ENCODE data around the gene ENPP6.
"Not testable (repeated sequence)": the region's sequence is repeated elsewhere in the genome, so short reads cannot be mapped to it uniquely, and the experiment has no call there.

ENPP6 gene

DNA sequence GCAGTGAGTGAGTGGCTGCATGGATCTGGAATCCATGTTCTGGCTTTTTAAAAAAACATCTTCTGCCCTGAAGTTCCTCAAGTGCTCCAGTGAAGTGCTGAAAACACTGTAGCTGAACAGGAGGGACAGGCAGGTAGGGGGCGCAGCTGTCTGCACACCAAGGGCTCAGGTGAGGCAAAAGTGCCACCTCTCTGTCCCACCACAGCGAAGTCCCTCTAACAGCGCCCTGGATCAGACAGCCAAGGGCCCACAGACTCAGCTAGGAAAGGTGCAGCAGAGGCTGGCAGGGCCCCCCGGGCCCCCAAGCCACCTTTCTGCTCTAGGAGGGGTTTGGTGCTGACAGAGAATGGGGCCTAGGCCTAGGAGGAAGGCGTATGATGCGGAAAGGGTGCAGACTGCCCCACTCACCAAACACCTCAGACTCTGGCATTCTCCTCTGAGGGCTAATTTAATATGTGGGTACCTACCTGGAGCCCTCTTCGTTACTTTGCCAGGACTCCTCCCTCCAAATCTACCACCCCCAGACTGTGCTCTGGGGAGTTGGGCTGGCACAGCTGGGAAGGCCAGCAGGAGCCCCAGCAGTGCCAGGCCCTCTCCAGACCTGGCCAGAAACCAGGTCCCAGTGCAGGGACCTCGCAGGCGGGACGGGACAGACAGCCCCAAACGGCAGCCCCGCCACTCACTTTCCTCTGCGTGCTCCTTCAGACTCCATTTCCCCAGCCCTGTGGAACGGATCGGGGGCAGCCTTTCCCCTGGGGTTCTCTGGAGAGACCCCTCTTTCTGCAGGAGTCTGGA lies 73.7 kb downstream of the ENPP6 start:
- no peaks in the 10 kb centered on the region for H3K36me3 Mint-ChIP-seq (ENCODE audit: low read depth)
- H3K27ac Mint-ChIP-seq, result no peak overlapping the region
- no peaks in the 10 kb centered on the region for H3K4me1 Mint-ChIP-seq (ENCODE audit: low read depth)
- peaks cover 1% of the 10 kb centered on the region for H3K9me3 Mint-ChIP-seq
- no peaks in the 10 kb centered on the region for H3K27me3 Mint-ChIP-seq
- no peak overlapping the region for H3K4me3 Mint-ChIP-seq
- intact Hi-C loops (cut with micrococcal nuclease), result no loop called here

DNA sequence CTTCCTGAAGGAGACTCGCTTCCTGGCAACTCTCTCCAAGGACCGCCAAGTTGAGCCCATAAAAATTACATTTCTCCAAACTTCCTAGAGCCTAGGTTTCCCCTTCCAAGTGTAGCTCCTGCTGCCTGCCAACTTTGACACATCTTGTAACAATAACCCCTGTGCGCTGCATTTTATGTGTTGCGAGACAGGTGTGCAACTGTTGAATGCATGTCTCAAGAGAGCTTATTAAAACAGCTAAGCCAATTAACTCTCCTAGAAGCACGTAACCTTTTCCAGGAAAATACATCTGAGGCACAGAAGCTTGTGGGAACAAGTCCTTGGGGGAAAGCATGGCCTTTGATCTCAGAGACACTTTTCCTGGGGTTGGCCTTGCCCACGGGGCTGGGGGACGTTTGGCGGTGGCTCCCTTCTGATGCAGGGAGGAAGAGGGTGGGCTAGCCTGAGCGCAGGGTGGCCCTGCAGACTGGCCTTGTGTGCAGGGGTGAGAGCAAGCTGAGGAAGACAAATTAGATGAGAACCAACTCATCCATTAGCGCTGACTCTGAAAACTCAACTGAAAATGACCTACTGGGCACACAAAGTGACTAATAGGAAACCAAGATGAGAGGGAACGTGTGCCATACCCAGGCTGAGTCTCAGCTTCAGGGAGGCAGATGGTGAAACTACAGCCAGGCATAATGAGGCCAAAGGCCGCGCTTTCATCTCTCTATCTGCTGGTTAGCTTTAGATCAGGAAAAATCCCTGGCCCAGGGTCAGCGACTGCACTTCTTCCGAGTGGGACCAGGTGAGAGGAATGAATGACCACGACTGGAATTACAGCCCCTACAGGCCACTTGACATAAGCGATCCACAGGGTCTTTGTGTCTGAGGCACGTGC lies 75.3 kb downstream of the ENPP6 start:
- Mint-ChIP-seq H3K36me3 (ENCODE audit: low read depth) (no peaks in the 10 kb centered on the region), H3K4me3 (no peak overlapping the region), H3K4me1 (ENCODE audit: low read depth) (no peaks in the 10 kb centered on the region), H3K27me3 (no peaks in the 10 kb centered on the region), H3K27ac (no peak overlapping the region), H3K9me3 (peaks cover 5% of the 10 kb centered on the region)
- intact Hi-C loops (cut with micrococcal nuclease), result no loop called here

DNA sequence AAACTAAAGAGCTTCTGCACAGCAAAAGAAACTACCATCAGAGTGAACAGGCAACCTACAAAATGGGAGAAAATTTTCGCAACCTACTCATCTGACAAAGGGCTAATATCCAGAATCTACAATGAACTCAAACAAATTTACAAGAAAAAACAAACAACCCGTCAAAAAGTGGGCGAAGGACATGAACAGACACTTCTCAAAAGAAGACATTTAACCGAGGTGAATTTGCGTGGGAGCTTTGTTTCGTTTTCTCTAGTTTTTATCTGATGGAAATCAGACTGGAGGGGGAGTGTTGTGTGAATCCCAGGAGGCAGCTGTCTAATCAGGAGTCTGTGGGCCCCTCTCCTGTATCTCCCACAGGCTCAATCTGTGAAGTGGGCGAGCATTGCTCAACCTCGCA lies 76.8 kb downstream of the ENPP6 start:
- H3K27ac Mint-ChIP-seq; intact Hi-C loops (cut with micrococcal nuclease); H3K36me3 Mint-ChIP-seq (ENCODE audit: low read depth); H3K27me3 Mint-ChIP-seq; H3K4me3 Mint-ChIP-seq; H3K4me1 Mint-ChIP-seq (ENCODE audit: low read depth): not testable (repeated sequence)
- peaks cover 19% of the 10 kb centered on the region for H3K9me3 Mint-ChIP-seq

GRCh38 chr4:184136525-184136924 lies 81.1 kb downstream of the ENPP6 start:
- Mint-ChIP-seq H3K4me1 (ENCODE audit: low read depth) (no peaks in the 10 kb centered on the region), H3K27me3 (no peaks in the 10 kb centered on the region), H3K4me3 (no peak overlapping the region), H3K9me3 (peaks cover 20% of the 10 kb centered on the region), H3K27ac (no peak overlapping the region), H3K36me3 (ENCODE audit: low read depth) (no peaks in the 10 kb centered on the region)
- intact Hi-C loops (cut with micrococcal nuclease), result no loop called here

DNA sequence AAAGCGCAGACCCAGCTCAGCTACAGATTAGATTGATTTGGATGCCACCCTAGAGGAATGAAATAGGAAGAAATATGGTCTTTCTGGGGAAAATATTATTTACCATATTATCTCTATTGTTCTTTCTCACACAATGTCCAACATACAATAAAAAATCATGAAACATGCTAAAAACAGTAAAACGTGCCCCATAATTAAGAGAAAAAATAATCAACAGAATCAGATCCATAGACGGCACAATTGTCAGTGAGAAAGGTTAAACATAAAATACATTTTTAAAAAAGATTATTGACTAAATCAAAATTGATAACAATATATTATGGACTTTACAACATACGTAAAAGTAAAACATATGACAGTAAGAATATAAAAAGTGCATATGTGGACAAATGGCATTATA lies 90.9 kb downstream of the ENPP6 start:
- Mint-ChIP-seq H3K9me3 (no peaks in the 10 kb centered on the region), H3K36me3 (ENCODE audit: low read depth) (no peaks in the 10 kb centered on the region), H3K4me1 (ENCODE audit: low read depth) (no peaks in the 10 kb centered on the region), H3K4me3 (no peak overlapping the region), H3K27me3 (peaks cover 5% of the 10 kb centered on the region), H3K27ac (no peak overlapping the region)
- intact Hi-C loops (cut with micrococcal nuclease), result no loop called here

DNA sequence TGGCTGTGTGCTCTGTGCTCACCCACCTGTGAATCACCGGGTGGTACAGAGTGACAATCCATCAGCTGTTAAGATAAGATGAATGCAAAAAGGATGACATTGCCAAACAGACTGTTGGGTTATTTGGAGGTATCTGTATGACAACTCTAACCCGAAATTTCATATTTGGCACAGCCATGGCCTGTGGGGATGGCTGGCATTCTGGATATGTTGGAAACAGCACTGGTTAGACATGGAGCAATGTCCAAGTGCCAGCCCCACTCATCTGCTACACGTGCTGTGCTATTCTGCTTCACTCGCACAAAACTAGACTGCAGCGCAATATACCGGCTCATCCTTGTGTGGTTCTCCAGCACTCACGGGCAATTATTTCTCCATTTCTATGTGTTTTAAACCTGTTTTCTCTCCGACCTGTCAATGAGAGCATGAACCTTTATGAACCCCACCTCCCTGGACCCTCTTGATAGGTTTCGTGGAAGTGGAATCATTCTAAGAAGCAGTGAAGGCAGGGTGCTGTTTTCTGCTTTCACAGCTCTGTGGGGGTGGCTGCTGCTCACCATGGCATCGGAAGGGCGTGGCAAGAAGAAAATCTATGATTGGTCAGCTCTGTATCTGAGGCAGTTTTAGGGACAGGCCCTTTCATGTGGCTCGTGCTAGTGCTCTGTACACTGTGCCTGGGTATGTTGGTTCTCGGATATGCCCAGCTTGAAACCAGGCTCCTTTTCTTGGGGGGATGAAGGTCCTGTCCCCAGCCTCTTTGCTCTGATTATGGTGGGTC lies 94.9 kb downstream of the ENPP6 start:
- H3K27ac Mint-ChIP-seq, result no peak overlapping the region
- no peaks in the 10 kb centered on the region for H3K36me3 Mint-ChIP-seq (ENCODE audit: low read depth)
- peaks cover 4% of the 10 kb centered on the region for H3K27me3 Mint-ChIP-seq
- H3K4me1 Mint-ChIP-seq (ENCODE audit: low read depth), result no peaks in the 10 kb centered on the region
- H3K4me3 Mint-ChIP-seq, result no peak overlapping the region
- intact Hi-C loops (cut with micrococcal nuclease), result no loop called here
- no peaks in the 10 kb centered on the region for H3K9me3 Mint-ChIP-seq

DNA sequence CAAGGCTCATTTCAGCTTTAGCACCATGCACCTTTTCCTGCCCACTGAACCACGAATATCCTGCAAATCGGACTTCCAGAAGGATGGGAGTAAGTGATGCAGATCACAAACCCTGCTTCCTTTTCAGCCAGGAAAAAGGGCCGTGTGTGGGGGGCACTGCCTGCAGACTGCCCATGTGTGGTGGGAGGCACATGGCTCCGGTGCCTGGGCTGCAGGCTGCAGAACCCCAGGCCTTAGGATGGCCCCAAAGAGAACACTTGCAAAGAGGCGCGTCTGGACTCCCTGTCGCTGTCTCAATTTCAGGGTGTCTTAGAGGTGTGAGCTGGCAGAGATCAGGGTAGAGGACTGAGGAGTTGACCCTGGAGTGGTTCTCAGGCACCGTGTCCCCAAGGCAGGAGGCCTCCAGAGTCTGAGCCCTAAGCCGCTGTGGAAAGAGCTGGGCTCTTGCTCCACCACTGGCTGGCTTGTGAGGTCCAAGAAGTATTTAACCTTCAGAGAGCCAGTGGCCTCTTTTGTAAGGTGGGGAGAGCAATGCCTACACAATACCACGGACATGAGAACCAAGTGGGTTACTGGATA lies 97.0 kb downstream of the ENPP6 start:
- Mint-ChIP-seq H3K36me3 (ENCODE audit: low read depth) (no peaks in the 10 kb centered on the region), H3K4me1 (ENCODE audit: low read depth) (no peaks in the 10 kb centered on the region), H3K27ac (no peak overlapping the region), H3K27me3 (peaks cover 2% of the 10 kb centered on the region), H3K4me3 (no peak overlapping the region), H3K9me3 (no peaks in the 10 kb centered on the region)
- intact Hi-C loops (cut with micrococcal nuclease), result no loop called here

GRCh38 chr4:184117662-184118199 lies 99.9 kb downstream of the ENPP6 start:
- Mint-ChIP-seq H3K4me3 (no peak overlapping the region), H3K9me3 (no peaks in the 10 kb centered on the region), H3K36me3 (ENCODE audit: low read depth) (no peaks in the 10 kb centered on the region), H3K4me1 (ENCODE audit: low read depth) (no peaks in the 10 kb centered on the region), H3K27me3 (peaks cover 4% of the 10 kb centered on the region), H3K27ac (no peak overlapping the region)
- intact Hi-C loops (cut with micrococcal nuclease), result no loop called here

- Mint-ChIP-seq H3K27me3 (peaks cover 8% of the 10 kb centered on the region), H3K9me3 (no peaks in the 10 kb centered on the region), H3K27ac (no peak overlapping the region), H3K36me3 (ENCODE audit: low read depth) (no peaks in the 10 kb centered on the region), H3K4me1 (ENCODE audit: low read depth) (no peaks in the 10 kb centered on the region), H3K4me3 (no peak overlapping the region)
- intact Hi-C loops (cut with micrococcal nuclease), result no loop called here
These were observed 102.3 kb downstream of the ENPP6 start for GRCh38 chr4:184115399-184115798.

- H3K9me3 Mint-ChIP-seq, result no peaks in the 10 kb centered on the region
- intact Hi-C loops (cut with micrococcal nuclease), result no loop called here
- H3K4me1 Mint-ChIP-seq (ENCODE audit: low read depth), result no peaks in the 10 kb centered on the region
- no peak overlapping the region for H3K4me3 Mint-ChIP-seq
- H3K27ac Mint-ChIP-seq, result no peak overlapping the region
- H3K27me3 Mint-ChIP-seq, result peaks cover 8% of the 10 kb centered on the region
- H3K36me3 Mint-ChIP-seq (ENCODE audit: low read depth), result no peaks in the 10 kb centered on the region
These were observed 103.2 kb downstream of the ENPP6 start for GRCh38 chr4:184114431-184114830.

DNA sequence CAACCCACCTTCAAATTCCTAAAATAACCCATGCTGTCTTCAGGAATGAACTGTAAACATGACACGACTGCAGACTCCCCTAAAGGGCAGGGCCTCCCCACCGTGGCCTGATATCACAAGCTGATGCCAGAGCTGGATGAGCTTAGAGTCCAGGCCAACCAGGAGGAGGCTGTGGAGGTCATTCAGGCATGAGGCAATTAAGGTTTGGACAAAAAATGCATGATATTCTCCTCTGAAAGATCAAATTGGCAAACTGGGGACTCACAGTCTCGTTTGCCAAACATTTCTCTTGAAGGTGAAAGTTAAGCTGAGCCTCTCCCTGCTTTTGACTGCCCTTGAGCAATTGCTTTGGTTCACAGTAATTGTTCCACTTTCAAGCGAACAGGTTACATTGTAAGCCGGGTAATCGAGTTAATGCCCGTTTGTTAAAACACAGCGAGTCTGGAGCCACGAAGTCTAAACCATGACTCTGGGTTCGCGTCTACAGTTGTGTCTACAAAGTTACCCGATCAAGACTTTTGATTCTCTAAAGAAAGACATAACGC lies 105.6 kb downstream of the ENPP6 start:
- no peak overlapping the region for H3K4me3 Mint-ChIP-seq
- peaks cover 10% of the 10 kb centered on the region for H3K27me3 Mint-ChIP-seq
- H3K27ac Mint-ChIP-seq, result no peak overlapping the region
- no peaks in the 10 kb centered on the region for H3K36me3 Mint-ChIP-seq (ENCODE audit: low read depth)
- no peaks in the 10 kb centered on the region for H3K4me1 Mint-ChIP-seq (ENCODE audit: low read depth)
- intact Hi-C loops (cut with micrococcal nuclease), result no loop called here
- H3K9me3 Mint-ChIP-seq, result no peaks in the 10 kb centered on the region

DNA sequence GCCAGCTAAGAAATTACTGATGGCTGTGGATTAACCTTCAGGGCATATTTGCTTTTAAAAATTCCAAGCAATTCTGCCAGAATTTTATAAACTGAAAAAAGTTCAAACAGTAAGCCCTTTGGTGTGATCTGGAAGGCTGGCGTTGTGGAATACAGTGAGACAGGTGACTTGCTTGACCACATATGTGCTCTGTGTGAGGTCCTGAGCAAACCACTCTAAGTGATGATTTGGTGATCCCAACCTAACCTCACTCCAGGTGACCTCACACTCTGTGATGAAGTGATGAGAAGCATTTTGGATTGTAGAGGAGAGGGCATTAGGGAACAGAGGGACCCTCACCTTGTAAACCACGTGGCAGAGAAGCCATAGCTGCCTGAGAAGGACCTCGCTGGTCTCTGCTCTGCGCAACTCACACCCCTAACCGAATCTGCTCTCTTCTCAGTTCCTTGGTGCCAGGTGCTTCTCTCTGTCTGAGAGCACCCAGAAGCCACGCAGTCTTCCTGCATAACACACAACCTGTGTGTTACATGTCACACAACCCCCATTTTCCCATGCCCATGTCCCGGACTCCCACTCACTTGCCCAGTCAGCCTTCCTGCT lies 106.3 kb downstream of the ENPP6 start:
- Mint-ChIP-seq H3K9me3 (no peaks in the 10 kb centered on the region), H3K4me3 (no peak overlapping the region), H3K27ac (no peak overlapping the region), H3K27me3 (peaks cover 10% of the 10 kb centered on the region), H3K36me3 (ENCODE audit: low read depth) (no peaks in the 10 kb centered on the region), H3K4me1 (ENCODE audit: low read depth) (no peaks in the 10 kb centered on the region)
- intact Hi-C loops (cut with micrococcal nuclease), result no loop called here

Measured in dendritic cell treated with granulocyte-macrophage colony-stimulating factor and Interleukin-4, amounts not matched to agents 40 ng/mL and 50 ng/mL, for 4 days (primary cell).